ENCODE results near the gene MXRA8. TPM values are rescaled to one million over a fixed set of nuclear protein-coding genes. Genes with fewer than 3 reads are reported as not detected.
A peak's percentile ranks its signal among the peaks of the same experiment; 100 is the strongest.

MXRA8 gene
- total RNA-seq, 2 donors from 2014 or later = 28.3 to 29.2 TPM

DNA sequence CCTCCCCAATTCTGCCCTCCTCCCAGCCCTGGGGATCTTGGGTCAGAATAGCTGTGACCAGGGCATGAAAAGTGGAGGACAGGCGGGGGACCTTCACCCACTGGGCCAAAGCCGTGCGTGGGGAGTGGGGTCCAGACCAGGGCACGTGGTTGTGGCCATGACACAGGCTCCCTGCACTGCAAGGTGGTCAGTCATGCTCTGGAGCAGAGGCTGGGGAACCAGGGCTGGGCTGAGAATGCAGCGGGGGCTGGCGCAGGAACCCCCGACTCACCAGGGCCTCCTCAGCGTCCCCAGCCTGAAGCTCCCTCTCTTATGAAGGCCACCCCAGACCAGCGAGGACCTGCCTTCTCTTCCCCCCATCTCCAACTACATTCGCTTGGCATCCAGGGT, 11.9 kb downstream of the MXRA8 start:
- no peaks in the 10 kb centered on the region for H3K9me3 ChIP-seq (ENCODE audit: control insufficient read depth, low read length)
- no peaks in the 10 kb centered on the region for H3K27me3 ChIP-seq (ENCODE audit: control insufficient read depth, insufficient read depth, low read length, poor library complexity, severe bottlenecking)
- peaks cover 5% of the 10 kb centered on the region for H3K4me1 ChIP-seq (ENCODE audit: control insufficient read depth, insufficient read depth, low read length)
- Mint-ChIP-seq H3K9me3 (no peaks in the 10 kb centered on the region), H3K27me3 (ENCODE audit: insufficient read depth) (no peaks in the 10 kb centered on the region), H3K4me1 (peaks cover 2% of the 10 kb centered on the region), H3K4me3 (peak overlapping the region; percentile 67), H3K36me3 (ENCODE audit: low read depth) (peaks cover under 1% of the 10 kb centered on the region), H3K27ac (no peak overlapping the region)
- DNase-seq = no peak
- H3K36me3 ChIP-seq (ENCODE audit: control insufficient read depth, insufficient read depth, low read length) = peaks cover 1% of the 10 kb centered on the region
- TF ChIP-seq, protein P1, sequence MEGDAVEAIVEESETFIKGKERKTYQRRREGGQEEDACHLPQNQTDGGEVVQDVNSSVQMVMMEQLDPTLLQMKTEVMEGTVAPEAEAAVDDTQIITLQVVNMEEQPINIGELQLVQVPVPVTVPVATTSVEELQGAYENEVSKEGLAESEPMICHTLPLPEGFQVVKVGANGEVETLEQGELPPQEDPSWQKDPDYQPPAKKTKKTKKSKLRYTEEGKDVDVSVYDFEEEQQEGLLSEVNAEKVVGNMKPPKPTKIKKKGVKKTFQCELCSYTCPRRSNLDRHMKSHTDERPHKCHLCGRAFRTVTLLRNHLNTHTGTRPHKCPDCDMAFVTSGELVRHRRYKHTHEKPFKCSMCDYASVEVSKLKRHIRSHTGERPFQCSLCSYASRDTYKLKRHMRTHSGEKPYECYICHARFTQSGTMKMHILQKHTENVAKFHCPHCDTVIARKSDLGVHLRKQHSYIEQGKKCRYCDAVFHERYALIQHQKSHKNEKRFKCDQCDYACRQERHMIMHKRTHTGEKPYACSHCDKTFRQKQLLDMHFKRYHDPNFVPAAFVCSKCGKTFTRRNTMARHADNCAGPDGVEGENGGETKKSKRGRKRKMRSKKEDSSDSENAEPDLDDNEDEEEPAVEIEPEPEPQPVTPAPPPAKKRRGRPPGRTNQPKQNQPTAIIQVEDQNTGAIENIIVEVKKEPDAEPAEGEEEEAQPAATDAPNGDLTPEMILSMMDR (conservative IDR thresholded peaks at IDR 0.05) = no peak
- no peak overlapping the region for H3K9ac ChIP-seq (ENCODE audit: extremely low read depth, low read length, poor library complexity, severe bottlenecking)
- no peak overlapping the region for H3K4me3 ChIP-seq (ENCODE audit: low read length)
- no peak overlapping the region for H3K27ac ChIP-seq (ENCODE audit: low read depth, low read length)
- WGBS, 2 experiments (ENCODE audit: insufficient coverage in 1 of 2, insufficient read length in 1 of 2) = 92 to 98% methylated on average over 8 to 10 of the region's 10 CpGs

DNA sequence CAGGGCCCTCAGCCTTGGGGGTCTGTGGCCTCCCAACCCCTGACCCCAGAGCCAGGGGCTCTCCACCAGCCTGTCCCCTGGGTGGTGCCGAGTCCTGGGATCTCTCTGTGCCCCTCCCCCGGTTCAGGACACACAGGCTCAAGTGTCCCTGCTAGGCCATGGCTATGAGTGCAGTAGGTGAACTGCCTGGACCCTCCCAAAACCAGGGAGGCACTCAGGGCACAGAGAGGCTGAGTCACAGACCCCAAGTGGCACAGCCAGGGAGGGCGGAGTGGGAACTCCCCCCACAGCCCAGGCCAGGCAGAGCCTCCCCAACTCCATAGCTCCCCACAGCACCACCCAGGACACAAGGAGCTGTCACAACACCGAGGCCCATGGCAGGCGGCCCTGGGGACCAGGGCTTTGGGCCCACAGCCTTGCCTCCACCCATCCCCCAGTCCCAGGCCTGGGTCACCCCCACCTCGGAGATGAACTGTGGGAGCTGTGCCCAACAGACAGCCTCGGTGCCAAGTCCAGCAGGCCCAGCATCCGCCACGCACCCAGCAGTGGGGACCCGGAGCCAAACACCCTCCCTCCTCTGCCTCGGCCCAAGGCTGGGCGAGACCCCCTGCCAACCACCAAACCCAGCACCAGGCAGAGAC, 12.4 kb downstream of the MXRA8 start:
- Mint-ChIP-seq H3K9me3 (no peaks in the 10 kb centered on the region), H3K4me1 (peaks cover 2% of the 10 kb centered on the region), H3K4me3 (no peak overlapping the region), H3K36me3 (ENCODE audit: low read depth) (peaks cover 5% of the 10 kb centered on the region), H3K27me3 (ENCODE audit: insufficient read depth) (no peaks in the 10 kb centered on the region), H3K27ac (no peak overlapping the region)
- H3K9me3 ChIP-seq (ENCODE audit: control insufficient read depth, low read length) = no peaks in the 10 kb centered on the region
- no peak overlapping the region for H3K9ac ChIP-seq (ENCODE audit: extremely low read depth, low read length, poor library complexity, severe bottlenecking)
- no peak overlapping the region for H3K4me3 ChIP-seq (ENCODE audit: low read length)
- TF ChIP-seq, protein P1 (conservative IDR thresholded peaks at IDR 0.05) = no peak
- no peak overlapping the region for H3K27ac ChIP-seq (ENCODE audit: low read depth, low read length)
- H3K4me1 ChIP-seq (ENCODE audit: control insufficient read depth, insufficient read depth, low read length) = peaks cover 5% of the 10 kb centered on the region
- DNase-seq = no peak
- H3K27me3 ChIP-seq (ENCODE audit: control insufficient read depth, insufficient read depth, low read length, poor library complexity, severe bottlenecking) = no peaks in the 10 kb centered on the region
- 96 to 98% methylated on average over 11 to 12 of the region's 12 CpGs for WGBS, 2 experiments (ENCODE audit: insufficient coverage in 1 of 2, insufficient read length in 1 of 2)
- peaks cover 6% of the 10 kb centered on the region for H3K36me3 ChIP-seq (ENCODE audit: control insufficient read depth, insufficient read depth, low read length)

DNA sequence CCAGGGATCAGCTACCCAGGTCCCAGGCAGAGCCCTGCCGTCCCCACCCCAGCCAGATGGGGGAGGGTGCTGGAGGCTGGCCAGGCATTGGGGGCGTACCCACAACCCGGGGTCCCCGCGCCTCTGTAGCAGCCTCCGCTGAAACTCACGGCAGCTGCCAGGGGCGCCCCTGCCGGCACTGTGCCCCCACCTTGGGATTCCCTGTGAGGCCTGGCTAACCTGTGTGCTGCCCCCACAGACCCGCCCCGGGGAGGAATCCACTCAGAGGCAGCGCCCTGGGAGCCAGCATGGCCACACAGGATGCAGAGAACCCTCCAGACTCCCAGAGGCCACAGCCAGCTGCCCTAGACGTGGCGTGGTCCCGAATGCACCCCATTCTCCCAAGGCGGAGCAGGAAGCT, 13.0 kb downstream of the MXRA8 start:
- Mint-ChIP-seq H3K4me1 (peaks cover 2% of the 10 kb centered on the region), H3K4me3 (no peak overlapping the region), H3K27ac (no peak overlapping the region), H3K27me3 (ENCODE audit: insufficient read depth) (no peaks in the 10 kb centered on the region), H3K36me3 (ENCODE audit: low read depth) (peaks cover 11% of the 10 kb centered on the region), H3K9me3 (no peaks in the 10 kb centered on the region)
- peaks cover 5% of the 10 kb centered on the region for H3K4me1 ChIP-seq (ENCODE audit: control insufficient read depth, insufficient read depth, low read length)
- peaks cover 12% of the 10 kb centered on the region for H3K36me3 ChIP-seq (ENCODE audit: control insufficient read depth, insufficient read depth, low read length)
- no peak overlapping the region for H3K27ac ChIP-seq (ENCODE audit: low read depth, low read length)
- H3K9ac ChIP-seq (ENCODE audit: extremely low read depth, low read length, poor library complexity, severe bottlenecking) = no peak overlapping the region
- WGBS, 2 experiments (ENCODE audit: insufficient coverage in 1 of 2, insufficient read length in 1 of 2) = 94 to 97% methylated on average over 12 to 16 of the region's 16 CpGs
- H3K27me3 ChIP-seq (ENCODE audit: control insufficient read depth, insufficient read depth, low read length, poor library complexity, severe bottlenecking) = no peaks in the 10 kb centered on the region
- no peak overlapping the region for H3K4me3 ChIP-seq (ENCODE audit: low read length)
- DNase-seq = no peak
- H3K9me3 ChIP-seq (ENCODE audit: control insufficient read depth, low read length) = no peaks in the 10 kb centered on the region
- TF ChIP-seq, protein P1 (conservative IDR thresholded peaks at IDR 0.05) = no peak

All from endodermal cell (in vitro differentiated cells).